HEK293 (cell line): ENCODE measurements around the gene TEAD4.
A peak's percentile ranks its signal among the peaks of the same experiment; 100 is the strongest.

Experiments
- EGR2 ChIP-seq: fragments of 450-650 bp; formaldehyde crosslinking; IDR thresholded peaks from 2 replicates; pipeline ENCODE4 v1.5.1; 2016; ENCODE audit warnings: low read depth, missing biosample characterization, missing genetic modification characterization
- HOXA7 ChIP-seq: sonication (generic); formaldehyde crosslinking; IDR thresholded peaks from 2 replicates; pipeline ENCODE4 v1.8.1; 2022; ENCODE audit warnings: missing genetic modification reagents, borderline replicate concordance
- KLF1 ChIP-seq: fragments of 450-650 bp; formaldehyde crosslinking; IDR thresholded peaks from 2 replicates; pipeline ENCODE4 v1.5.1; 2016; ENCODE audit warnings: missing biosample characterization, missing genetic modification characterization
- PRDM1 ChIP-seq: fragments of 450-650 bp; formaldehyde crosslinking; IDR thresholded peaks from 2 replicates; pipeline ENCODE4; 2016; ENCODE audit warnings: missing biosample characterization, missing genetic modification characterization
- REPIN1 ChIP-seq: fragments of 450-650 bp; formaldehyde crosslinking; IDR thresholded peaks from 2 replicates; pipeline ENCODE4 v1.5.1; 2017; ENCODE audit warnings: missing biosample characterization, missing genetic modification characterization, low read depth
- TCF7L2 ChIP-seq: IDR thresholded peaks from 2 replicates; pipeline ENCODE4 v1.6.1; 2011; ENCODE audit warnings: low read depth, mild to moderate bottlenecking, inconsistent platforms, low read length, moderate library complexity, borderline replicate concordance
- WT1 ChIP-seq: fragments of 450-650 bp; formaldehyde crosslinking; IDR thresholded peaks from 2 replicates; pipeline ENCODE4 v1.5.1; 2016; ENCODE audit warnings: missing biosample characterization, missing genetic modification characterization
- ZBTB1 ChIP-seq: fragments of 450-650 bp; formaldehyde crosslinking; IDR thresholded peaks from 2 replicates; pipeline ENCODE4 v1.5.1; 2016; ENCODE audit warnings: missing biosample characterization, missing genetic modification characterization
- ZBTB48 ChIP-seq: fragments of 450-650 bp; formaldehyde crosslinking; IDR thresholded peaks from 2 replicates; pipeline ENCODE4 v1.5.1; 2016; ENCODE audit warnings: missing biosample characterization, missing genetic modification characterization
- ZNF157 ChIP-seq: fragments of 450-650 bp; formaldehyde crosslinking; IDR thresholded peaks from 2 replicates; pipeline ENCODE4 v1.5.1; 2016; ENCODE audit warnings: missing biosample characterization, missing genetic modification characterization
- ZNF214 ChIP-seq: fragments of 450-650 bp; formaldehyde crosslinking; IDR thresholded peaks from 2 replicates; pipeline ENCODE4 v1.5.1; 2017; ENCODE audit warnings: missing biosample characterization, mild to moderate bottlenecking, missing genetic modification characterization, borderline replicate concordance
- ZNF24 ChIP-seq: fragments of 450-650 bp; formaldehyde crosslinking; IDR thresholded peaks from 2 replicates; pipeline ENCODE4 v1.5.1; 2016; ENCODE audit warnings: missing biosample characterization, missing genetic modification characterization
- ZNF335 ChIP-seq: fragments of 450-650 bp; formaldehyde crosslinking; conservative IDR thresholded peaks from 2 replicates; pipeline ENCODE4 v1.5.1; 2016; ENCODE audit warnings: missing biosample characterization, missing genetic modification characterization
- ZNF366 ChIP-seq: fragments of 450-650 bp; formaldehyde crosslinking; conservative IDR thresholded peaks from 2 replicates; pipeline ENCODE4 v1.5.1; 2016; ENCODE audit warnings: missing biosample characterization, missing genetic modification characterization
- ZNF391 ChIP-seq: fragments of 450-650 bp; formaldehyde crosslinking; IDR thresholded peaks from 2 replicates; pipeline ENCODE4 v1.5.1; 2016; ENCODE audit warnings: low read depth, missing biosample characterization, missing genetic modification characterization, borderline replicate concordance
- ZNF626 ChIP-seq: fragments of 450-650 bp; sonication (Bioruptor Pico); formaldehyde crosslinking; IDR thresholded peaks from 2 replicates; pipeline ENCODE4 v1.5.1; 2018; ENCODE audit warnings: missing biosample characterization, missing genetic modification characterization, inconsistent platforms
- ZNF664 ChIP-seq: fragments of 450-650 bp; formaldehyde crosslinking; IDR thresholded peaks from 2 replicates; pipeline ENCODE4 v1.5.1; 2016; ENCODE audit warnings: missing biosample characterization, missing genetic modification characterization
- ZNF768 ChIP-seq: fragments of 450-650 bp; formaldehyde crosslinking; IDR thresholded peaks from 2 replicates; pipeline ENCODE4 v1.5.1; 2018; ENCODE audit warnings: missing biosample characterization, mild to moderate bottlenecking, missing genetic modification characterization
- ZNF777 ChIP-seq: fragments of 450-650 bp; formaldehyde crosslinking; IDR thresholded peaks from 2 replicates; pipeline ENCODE4 v1.5.1; 2017; ENCODE audit warnings: missing biosample characterization, missing genetic modification characterization, borderline replicate concordance
- TF ChIP-seq, protein P1 (sequence below): fragments of 450-650 bp; formaldehyde crosslinking; IDR thresholded peaks from 2 replicates; pipeline ENCODE4 v1.5.1; 2017; ENCODE audit warnings: missing biosample characterization, missing genetic modification characterization
- TF ChIP-seq, protein P2 (sequence below): fragments of 450-650 bp; formaldehyde crosslinking; IDR thresholded peaks from 2 replicates; pipeline ENCODE4 v1.5.1; 2016; ENCODE audit warnings: missing biosample characterization, missing genetic modification characterization
- TF ChIP-seq, protein P3 (sequence below): fragments of 450-650 bp; formaldehyde crosslinking; IDR thresholded peaks from 2 replicates; pipeline ENCODE4 v1.5.0; 2017; ENCODE audit warnings: missing biosample characterization, missing genetic modification characterization, borderline replicate concordance
- TF ChIP-seq, protein P4 (sequence below): fragments of 450-650 bp; formaldehyde crosslinking; IDR thresholded peaks from 2 replicates; pipeline ENCODE4 v1.5.1; 2016; ENCODE audit warnings: missing biosample characterization, missing genetic modification characterization, low read depth
- TF ChIP-seq, protein P5 (sequence below): fragments of 450-650 bp; IDR thresholded peaks from 2 replicates; pipeline ENCODE4 v1.5.1; 2018; ENCODE audit warnings: missing biosample characterization, missing genetic modification characterization
- TF ChIP-seq, protein P6 (sequence below): fragments of 450-650 bp; formaldehyde crosslinking; IDR thresholded peaks from 2 replicates; pipeline ENCODE4 v1.5.1; 2017; ENCODE audit warnings: missing biosample characterization, missing genetic modification characterization

The TEAD4 gene

DNA sequence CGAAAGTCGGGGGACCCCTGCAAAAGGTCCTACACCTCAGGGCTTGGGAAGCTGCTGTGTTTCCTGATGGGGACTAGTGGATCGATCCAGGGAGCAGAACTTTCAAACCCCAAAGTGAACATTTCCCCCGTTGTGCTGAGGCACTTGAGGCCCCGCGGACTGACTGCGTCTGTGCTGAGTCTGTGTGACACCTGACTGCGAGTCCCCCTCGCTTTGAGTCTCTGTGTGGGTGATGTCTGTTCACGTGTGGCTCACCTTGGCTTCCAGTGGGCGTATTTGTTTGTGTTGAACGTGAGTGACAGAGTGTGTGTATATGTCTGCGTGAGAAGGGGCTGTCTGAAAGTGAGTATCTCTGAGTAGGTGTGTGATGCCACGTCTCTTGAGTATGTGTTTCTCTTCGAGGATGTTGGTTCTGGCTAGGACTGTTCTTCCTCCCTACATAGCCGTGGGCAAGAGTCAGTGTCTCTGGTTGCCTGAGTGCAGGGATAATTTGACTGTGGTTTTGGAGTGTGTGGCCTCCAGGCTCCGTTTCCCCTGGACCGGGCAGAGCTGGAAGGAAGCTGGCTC, 1.3 kb downstream of the TEAD4 start (continued):
- TF ChIP-seq, protein P1, sequence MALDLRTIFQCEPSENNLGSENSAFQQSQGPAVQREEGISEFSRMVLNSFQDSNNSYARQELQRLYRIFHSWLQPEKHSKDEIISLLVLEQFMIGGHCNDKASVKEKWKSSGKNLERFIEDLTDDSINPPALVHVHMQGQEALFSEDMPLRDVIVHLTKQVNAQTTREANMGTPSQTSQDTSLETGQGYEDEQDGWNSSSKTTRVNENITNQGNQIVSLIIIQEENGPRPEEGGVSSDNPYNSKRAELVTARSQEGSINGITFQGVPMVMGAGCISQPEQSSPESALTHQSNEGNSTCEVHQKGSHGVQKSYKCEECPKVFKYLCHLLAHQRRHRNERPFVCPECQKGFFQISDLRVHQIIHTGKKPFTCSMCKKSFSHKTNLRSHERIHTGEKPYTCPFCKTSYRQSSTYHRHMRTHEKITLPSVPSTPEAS (tag by site-specific recombination), result 0 out of 2 replicates have a peak, but pooled peaks have one; percentile 15
- TF ChIP-seq ZBTB48 (tag by site-specific recombination) (peak; percentile 50; the same call in 1 of the 2 replicates), HOXA7 (CRISPR knock-in tag) (no peak), ZNF664 (tag by site-specific recombination) (no peak), REPIN1 (tag by site-specific recombination) (no peak), WT1 (tag by site-specific recombination) (0 out of 2 replicates have a peak, but pooled peaks have one; percentile 12), ZNF626 (tag by site-specific recombination) (no peak), ZNF391 (tag by site-specific recombination) (no peak), ZNF157 (tag by site-specific recombination) (no peak), ZNF214 (tag by site-specific recombination) (no peak), ZNF768 (tag by site-specific recombination) (no peak), ZBTB1 (tag by site-specific recombination) (no peak), ZNF24 (0 out of 2 replicates have a peak, but pooled peaks have one; percentile 31), ZNF777 (tag by site-specific recombination) (no peak), ZNF335 (tag by site-specific recombination) (peak; percentile 72), EGR2 (tag by site-specific recombination) (peak; percentile 95), KLF1 (tag by site-specific recombination) (no peak), PRDM1 (tag by site-specific recombination) (peak; percentile 37; the same call in 1 of the 2 replicates), ZNF366 (0 out of 2 replicates have a peak, but pooled peaks have one; percentile 5), TCF7L2 (no peak)
- TF ChIP-seq, protein P2, sequence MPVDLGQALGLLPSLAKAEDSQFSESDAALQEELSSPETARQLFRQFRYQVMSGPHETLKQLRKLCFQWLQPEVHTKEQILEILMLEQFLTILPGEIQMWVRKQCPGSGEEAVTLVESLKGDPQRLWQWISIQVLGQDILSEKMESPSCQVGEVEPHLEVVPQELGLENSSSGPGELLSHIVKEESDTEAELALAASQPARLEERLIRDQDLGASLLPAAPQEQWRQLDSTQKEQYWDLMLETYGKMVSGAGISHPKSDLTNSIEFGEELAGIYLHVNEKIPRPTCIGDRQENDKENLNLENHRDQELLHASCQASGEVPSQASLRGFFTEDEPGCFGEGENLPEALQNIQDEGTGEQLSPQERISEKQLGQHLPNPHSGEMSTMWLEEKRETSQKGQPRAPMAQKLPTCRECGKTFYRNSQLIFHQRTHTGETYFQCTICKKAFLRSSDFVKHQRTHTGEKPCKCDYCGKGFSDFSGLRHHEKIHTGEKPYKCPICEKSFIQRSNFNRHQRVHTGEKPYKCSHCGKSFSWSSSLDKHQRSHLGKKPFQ, result no peak
- TF ChIP-seq, protein P3, sequence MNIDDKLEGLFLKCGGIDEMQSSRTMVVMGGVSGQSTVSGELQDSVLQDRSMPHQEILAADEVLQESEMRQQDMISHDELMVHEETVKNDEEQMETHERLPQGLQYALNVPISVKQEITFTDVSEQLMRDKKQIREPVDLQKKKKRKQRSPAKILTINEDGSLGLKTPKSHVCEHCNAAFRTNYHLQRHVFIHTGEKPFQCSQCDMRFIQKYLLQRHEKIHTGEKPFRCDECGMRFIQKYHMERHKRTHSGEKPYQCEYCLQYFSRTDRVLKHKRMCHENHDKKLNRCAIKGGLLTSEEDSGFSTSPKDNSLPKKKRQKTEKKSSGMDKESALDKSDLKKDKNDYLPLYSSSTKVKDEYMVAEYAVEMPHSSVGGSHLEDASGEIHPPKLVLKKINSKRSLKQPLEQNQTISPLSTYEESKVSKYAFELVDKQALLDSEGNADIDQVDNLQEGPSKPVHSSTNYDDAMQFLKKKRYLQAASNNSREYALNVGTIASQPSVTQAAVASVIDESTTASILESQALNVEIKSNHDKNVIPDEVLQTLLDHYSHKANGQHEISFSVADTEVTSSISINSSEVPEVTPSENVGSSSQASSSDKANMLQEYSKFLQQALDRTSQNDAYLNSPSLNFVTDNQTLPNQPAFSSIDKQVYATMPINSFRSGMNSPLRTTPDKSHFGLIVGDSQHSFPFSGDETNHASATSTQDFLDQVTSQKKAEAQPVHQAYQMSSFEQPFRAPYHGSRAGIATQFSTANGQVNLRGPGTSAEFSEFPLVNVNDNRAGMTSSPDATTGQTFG (tag by site-specific recombination), result no peak
- TF ChIP-seq, protein P4, sequence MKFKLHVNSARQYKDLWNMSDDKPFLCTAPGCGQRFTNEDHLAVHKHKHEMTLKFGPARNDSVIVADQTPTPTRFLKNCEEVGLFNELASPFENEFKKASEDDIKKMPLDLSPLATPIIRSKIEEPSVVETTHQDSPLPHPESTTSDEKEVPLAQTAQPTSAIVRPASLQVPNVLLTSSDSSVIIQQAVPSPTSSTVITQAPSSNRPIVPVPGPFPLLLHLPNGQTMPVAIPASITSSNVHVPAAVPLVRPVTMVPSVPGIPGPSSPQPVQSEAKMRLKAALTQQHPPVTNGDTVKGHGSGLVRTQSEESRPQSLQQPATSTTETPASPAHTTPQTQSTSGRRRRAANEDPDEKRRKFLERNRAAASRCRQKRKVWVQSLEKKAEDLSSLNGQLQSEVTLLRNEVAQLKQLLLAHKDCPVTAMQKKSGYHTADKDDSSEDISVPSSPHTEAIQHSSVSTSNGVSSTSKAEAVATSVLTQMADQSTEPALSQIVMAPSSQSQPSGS, result no peak
- TF ChIP-seq, protein P5, sequence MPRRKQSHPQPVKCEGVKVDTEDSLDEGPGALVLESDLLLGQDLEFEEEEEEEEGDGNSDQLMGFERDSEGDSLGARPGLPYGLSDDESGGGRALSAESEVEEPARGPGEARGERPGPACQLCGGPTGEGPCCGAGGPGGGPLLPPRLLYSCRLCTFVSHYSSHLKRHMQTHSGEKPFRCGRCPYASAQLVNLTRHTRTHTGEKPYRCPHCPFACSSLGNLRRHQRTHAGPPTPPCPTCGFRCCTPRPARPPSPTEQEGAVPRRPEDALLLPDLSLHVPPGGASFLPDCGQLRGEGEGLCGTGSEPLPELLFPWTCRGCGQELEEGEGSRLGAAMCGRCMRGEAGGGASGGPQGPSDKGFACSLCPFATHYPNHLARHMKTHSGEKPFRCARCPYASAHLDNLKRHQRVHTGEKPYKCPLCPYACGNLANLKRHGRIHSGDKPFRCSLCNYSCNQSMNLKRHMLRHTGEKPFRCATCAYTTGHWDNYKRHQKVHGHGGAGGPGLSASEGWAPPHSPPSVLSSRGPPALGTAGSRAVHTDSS (tag by site-specific recombination), result no peak
- TF ChIP-seq, protein P6, sequence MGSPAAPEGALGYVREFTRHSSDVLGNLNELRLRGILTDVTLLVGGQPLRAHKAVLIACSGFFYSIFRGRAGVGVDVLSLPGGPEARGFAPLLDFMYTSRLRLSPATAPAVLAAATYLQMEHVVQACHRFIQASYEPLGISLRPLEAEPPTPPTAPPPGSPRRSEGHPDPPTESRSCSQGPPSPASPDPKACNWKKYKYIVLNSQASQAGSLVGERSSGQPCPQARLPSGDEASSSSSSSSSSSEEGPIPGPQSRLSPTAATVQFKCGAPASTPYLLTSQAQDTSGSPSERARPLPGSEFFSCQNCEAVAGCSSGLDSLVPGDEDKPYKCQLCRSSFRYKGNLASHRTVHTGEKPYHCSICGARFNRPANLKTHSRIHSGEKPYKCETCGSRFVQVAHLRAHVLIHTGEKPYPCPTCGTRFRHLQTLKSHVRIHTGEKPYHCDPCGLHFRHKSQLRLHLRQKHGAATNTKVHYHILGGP (tag by site-specific recombination), result no peak
